ENCODE results near the gene PHTF1. TPM values are rescaled to one million over a fixed set of nuclear protein-coding genes. Genes with fewer than 3 reads are reported as not detected.
A peak's percentile ranks its signal among the peaks of the same experiment; 100 is the strongest.

The PHTF1 gene
- total RNA-seq, 4 donors from 2014 or later = 11.3 to 23.3 (median 17.9) TPM

DNA sequence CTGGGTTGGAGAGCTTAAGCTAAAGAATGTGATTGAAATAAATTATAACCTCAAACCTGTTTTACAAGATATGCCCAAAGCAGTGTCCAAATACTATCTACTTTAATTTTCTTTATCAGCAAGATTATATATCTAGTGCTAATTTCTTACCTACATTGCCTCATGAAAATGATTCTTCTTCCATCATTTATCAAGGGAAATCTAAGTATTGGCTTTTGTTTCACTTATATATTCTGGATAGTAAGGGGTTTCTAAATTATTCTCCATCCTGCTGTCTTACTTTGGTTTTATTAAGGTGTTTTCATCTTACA lies 81.2 kb downstream of the PHTF1 start:
- no peak for DNase-seq (ENCODE audit: low spot score in 2 of 2)
- Histone ChIP-seq H3K4me1 (peaks cover 0 to 12% (median 0%) of the 10 kb centered on the region in 4 donors), H3K27ac (no peak overlapping the region), H3K27me3 (no peaks in the 10 kb centered on the region), H3K9me3 (no peaks in the 10 kb centered on the region), H3K4me3 (no peak overlapping the region), H3K36me3 (peaks cover 0 to 11% (median 0%) of the 10 kb centered on the region in 3 donors)
- TF ChIP-seq, protein P1, sequence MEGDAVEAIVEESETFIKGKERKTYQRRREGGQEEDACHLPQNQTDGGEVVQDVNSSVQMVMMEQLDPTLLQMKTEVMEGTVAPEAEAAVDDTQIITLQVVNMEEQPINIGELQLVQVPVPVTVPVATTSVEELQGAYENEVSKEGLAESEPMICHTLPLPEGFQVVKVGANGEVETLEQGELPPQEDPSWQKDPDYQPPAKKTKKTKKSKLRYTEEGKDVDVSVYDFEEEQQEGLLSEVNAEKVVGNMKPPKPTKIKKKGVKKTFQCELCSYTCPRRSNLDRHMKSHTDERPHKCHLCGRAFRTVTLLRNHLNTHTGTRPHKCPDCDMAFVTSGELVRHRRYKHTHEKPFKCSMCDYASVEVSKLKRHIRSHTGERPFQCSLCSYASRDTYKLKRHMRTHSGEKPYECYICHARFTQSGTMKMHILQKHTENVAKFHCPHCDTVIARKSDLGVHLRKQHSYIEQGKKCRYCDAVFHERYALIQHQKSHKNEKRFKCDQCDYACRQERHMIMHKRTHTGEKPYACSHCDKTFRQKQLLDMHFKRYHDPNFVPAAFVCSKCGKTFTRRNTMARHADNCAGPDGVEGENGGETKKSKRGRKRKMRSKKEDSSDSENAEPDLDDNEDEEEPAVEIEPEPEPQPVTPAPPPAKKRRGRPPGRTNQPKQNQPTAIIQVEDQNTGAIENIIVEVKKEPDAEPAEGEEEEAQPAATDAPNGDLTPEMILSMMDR (IDR thresholded peaks at IDR 0.05) = no peak
- TF ChIP-seq EP300 (IDR thresholded peaks at IDR 0.05) (no peak), POLR2A (IDR thresholded peaks at IDR 0.05) (no peak)

DNA sequence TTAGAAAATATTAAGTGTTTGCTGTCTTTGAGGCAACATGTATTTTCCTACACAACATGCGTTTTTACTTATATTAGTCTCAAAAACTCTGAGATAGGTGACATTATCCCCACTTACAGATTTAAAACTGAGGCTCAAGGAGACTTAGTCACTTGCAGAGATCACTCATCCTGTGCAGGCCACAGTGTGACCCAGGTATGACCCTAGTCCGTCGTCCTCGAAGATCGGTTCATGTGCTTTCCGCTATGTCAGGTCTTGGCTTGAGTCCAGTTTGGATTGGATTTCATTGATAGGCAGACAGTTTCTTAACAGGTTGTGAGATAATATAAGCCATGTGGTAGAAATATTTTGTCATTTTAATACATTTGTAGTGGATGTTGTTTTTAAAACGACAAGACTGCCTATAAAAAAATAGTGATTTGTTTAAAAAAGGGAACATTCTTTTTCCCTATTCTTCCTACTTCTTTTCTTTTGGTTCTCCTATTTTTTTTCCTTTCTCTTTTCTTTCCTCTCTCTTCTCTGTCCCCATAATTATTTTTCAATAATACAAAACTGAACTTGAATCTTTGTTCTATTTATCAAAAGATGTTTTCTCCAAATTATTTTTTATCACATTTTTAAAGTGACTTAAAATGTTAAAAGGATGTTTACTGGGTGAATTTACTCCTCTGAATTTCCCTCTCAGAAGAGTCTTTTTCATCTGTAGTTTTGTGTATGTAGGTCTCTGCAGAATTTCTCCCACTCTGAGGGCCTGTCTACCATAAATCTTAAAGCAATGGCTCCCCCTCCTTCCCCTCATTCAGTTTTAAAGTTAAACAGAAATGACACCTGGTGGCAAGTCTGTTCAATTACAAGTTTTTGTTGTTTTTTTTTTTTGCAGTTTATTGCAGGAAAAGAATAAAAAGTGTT lies 81.8 kb downstream of the PHTF1 start:
- TF ChIP-seq EP300 (IDR thresholded peaks at IDR 0.05) (no peak), POLR2A (IDR thresholded peaks at IDR 0.05) (no peak)
- TF ChIP-seq, protein P1 (IDR thresholded peaks at IDR 0.05) = peak; percentile 35 to 56 (median 51)
- Histone ChIP-seq H3K27ac (no peak overlapping the region), H3K36me3 (peaks cover 0 to 16% (median 0%) of the 10 kb centered on the region in 3 donors), H3K4me1 (peaks cover 0 to 11% (median 0%) of the 10 kb centered on the region in 4 donors), H3K4me3 (no peak overlapping the region), H3K27me3 (no peaks in the 10 kb centered on the region), H3K9me3 (no peaks in the 10 kb centered on the region)
- WGBS, 2 donors = 50 to 58% methylated on average over 7 of the region's 7 CpGs
- DNase-seq (ENCODE audit: low spot score in 2 of 2) = peak in 1 of 2 donors; percentile 20

DNA sequence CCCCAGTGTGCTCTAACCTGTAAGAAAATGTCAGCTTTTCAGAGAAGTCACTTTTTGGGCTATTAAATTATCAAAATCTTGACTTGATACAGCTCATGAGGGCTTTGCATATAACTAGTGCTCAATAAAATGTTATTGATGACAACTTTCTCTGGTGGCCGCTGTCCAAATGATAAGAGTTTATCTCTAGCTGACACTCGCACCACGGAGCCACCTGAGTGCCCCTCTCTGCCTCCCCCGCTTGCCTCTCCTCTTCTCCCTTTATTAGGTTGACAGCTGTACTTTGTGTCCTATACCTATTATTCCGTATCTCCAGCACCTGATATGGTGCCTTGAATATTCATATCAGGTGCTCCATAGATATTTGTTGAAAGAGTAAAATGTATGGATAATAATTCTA lies 82.8 kb downstream of the PHTF1 start:
- TF ChIP-seq EP300 (IDR thresholded peaks at IDR 0.05) (no peak), POLR2A (IDR thresholded peaks at IDR 0.05) (no peak)
- TF ChIP-seq, protein P1 (IDR thresholded peaks at IDR 0.05) = no peak
- Histone ChIP-seq H3K4me1 (peaks cover 0 to 11% (median 0%) of the 10 kb centered on the region in 4 donors), H3K27me3 (no peaks in the 10 kb centered on the region), H3K36me3 (peaks cover 0 to 23% (median 0%) of the 10 kb centered on the region in 3 donors), H3K9me3 (no peaks in the 10 kb centered on the region), H3K4me3 (no peak overlapping the region), H3K27ac (no peak overlapping the region)
- no peak for DNase-seq (ENCODE audit: low spot score in 2 of 2)
- 93 to 98% methylated on average over 5 of the region's 5 CpGs for WGBS, 2 donors

DNA sequence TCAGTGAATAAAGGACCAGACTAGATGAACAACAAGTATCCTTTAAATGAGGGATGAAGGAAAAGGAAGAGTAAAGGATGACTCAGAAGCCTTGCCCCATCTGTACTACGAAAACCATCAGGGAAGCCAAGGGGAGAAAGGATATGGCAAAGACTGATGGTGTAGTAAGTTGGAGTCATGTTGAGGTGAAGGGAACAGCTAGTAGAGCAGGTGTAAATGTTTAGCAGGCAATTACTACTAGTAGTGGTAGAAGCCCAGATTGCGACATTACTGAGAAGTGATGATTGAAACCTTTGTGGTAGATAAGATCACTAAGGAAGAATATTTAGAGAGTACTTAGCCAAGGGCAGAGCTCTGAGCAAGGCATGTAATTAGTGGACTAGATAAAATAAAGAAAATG lies 84.0 kb downstream of the PHTF1 start:
- H3K4me3 ChIP-seq = no peak overlapping the region
- peaks cover 0 to 11% (median 0%) of the 10 kb centered on the region in 4 donors for H3K4me1 ChIP-seq
- no peaks in the 10 kb centered on the region for H3K27me3 ChIP-seq
- 82 to 95% methylated on average over 2 of the region's 2 CpGs for WGBS, 2 donors
- H3K27ac ChIP-seq = no peak overlapping the region
- peaks cover 0 to 26% (median 0%) of the 10 kb centered on the region in 3 donors for H3K36me3 ChIP-seq
- TF ChIP-seq POLR2A (IDR thresholded peaks at IDR 0.05) (no peak), EP300 (IDR thresholded peaks at IDR 0.05) (no peak)
- TF ChIP-seq, protein P1 (IDR thresholded peaks at IDR 0.05) = no peak
- no peaks in the 10 kb centered on the region for H3K9me3 ChIP-seq
- DNase-seq (ENCODE audit: low spot score in 2 of 2) = no peak

DNA sequence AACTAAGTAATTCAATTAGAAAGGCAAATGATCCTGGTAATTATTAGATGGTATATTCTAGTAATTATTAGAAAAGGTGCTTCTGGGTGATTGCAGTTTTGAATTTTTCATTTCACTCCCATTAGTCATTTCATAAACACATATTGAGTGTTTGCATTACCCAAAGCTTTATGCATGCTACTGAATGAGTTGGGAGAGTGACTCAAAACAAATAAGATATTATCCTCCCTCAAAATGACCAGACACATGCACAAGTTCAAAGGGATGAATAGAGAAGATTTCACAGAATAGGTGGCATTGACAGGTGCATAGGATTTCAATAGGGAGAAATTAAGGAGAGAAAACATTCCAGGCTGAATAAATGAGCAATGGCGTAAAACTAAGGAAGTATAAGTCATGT lies 84.7 kb downstream of the PHTF1 start:
- Histone ChIP-seq H3K4me1 (peaks cover 0 to 11% (median 0%) of the 10 kb centered on the region in 4 donors), H3K27me3 (no peaks in the 10 kb centered on the region), H3K4me3 (no peak overlapping the region), H3K27ac (no peak overlapping the region), H3K9me3 (no peaks in the 10 kb centered on the region), H3K36me3 (peaks cover 0 to 26% (median 0%) of the 10 kb centered on the region in 3 donors)
- no peak for DNase-seq (ENCODE audit: low spot score in 2 of 2)
- 88 to 95% methylated on average over 1 of the region's 1 CpG for WGBS, 2 donors
- TF ChIP-seq, protein P1 (IDR thresholded peaks at IDR 0.05) = no peak
- no peak for TF ChIP-seq EP300 (IDR thresholded peaks at IDR 0.05)
- TF ChIP-seq POLR2A (IDR thresholded peaks at IDR 0.05) = no peak
